Prostate gland (tissue), 2 donors: ENCODE data around the gene SCAPER.

ENCODE experiments used
- POLR2A ChIP-seq: fragments of 450-650 bp; IDR thresholded peaks from one replicate; pipeline ENCODE4 v1.6.1; 2016; ENCODE audit warnings: antibody characterized with exemption, mild to moderate bottlenecking
- POLR2AphosphoS5 ChIP-seq: sonication (generic); formaldehyde crosslinking; IDR thresholded peaks from one replicate; pipeline ENCODE4 v1.6.1; 2017; ENCODE audit warnings: antibody characterized with exemption
- TF ChIP-seq, protein P1 (sequence below), 4 experiments: fragments of 200-600 bp in 2 of 4; fragments of 450-650 bp in 2 of 4; sonication (generic) in 2 of 4; IDR thresholded peaks; 1 replicate in 3 of 4; 2 replicates in 1 of 4; pipeline ENCODE4 v1.5.1; 2016 to 2019; ENCODE audit warnings: antibody characterized with exemption in 4 of 4, mild to moderate bottlenecking in 2 of 4, moderate library complexity in 2 of 4

DNA sequence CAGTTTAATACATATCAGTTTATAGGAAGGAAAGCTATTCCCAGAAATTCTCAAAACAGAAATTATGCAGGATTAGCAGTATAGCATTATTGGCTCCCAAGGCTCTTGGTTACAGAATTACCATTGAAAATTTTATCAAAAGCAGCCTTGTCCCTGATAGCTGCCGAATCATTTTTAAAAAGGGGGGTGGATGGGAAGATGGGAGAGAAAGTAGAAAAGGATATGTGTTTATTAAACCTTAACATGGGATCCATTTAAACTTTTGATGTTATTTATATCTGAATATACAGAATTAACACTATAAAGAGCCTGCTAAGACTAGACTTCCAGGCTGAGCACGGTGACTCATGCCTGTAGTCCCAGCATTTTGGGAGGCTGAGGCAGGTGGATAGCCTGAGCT, 37.2 kb upstream of the SCAPER start:
- TF ChIP-seq, protein P1, sequence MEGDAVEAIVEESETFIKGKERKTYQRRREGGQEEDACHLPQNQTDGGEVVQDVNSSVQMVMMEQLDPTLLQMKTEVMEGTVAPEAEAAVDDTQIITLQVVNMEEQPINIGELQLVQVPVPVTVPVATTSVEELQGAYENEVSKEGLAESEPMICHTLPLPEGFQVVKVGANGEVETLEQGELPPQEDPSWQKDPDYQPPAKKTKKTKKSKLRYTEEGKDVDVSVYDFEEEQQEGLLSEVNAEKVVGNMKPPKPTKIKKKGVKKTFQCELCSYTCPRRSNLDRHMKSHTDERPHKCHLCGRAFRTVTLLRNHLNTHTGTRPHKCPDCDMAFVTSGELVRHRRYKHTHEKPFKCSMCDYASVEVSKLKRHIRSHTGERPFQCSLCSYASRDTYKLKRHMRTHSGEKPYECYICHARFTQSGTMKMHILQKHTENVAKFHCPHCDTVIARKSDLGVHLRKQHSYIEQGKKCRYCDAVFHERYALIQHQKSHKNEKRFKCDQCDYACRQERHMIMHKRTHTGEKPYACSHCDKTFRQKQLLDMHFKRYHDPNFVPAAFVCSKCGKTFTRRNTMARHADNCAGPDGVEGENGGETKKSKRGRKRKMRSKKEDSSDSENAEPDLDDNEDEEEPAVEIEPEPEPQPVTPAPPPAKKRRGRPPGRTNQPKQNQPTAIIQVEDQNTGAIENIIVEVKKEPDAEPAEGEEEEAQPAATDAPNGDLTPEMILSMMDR (IDR thresholded peaks at IDR 0.05), result no peak
- TF ChIP-seq POLR2AphosphoS5, result no peak
- TF ChIP-seq POLR2A, result no peak
